Activated T-cell treated with anti-CD3 and anti-CD28 coated beads for 24 hours (primary cell): ENCODE measurements around the gene GPR179.

Experiments
- DNase-seq: peaks from one replicate; pipeline ENCODE4 v3.0.0-alpha.2; 2020; ENCODE audit warnings: low read depth

Gene GPR179, protein sequence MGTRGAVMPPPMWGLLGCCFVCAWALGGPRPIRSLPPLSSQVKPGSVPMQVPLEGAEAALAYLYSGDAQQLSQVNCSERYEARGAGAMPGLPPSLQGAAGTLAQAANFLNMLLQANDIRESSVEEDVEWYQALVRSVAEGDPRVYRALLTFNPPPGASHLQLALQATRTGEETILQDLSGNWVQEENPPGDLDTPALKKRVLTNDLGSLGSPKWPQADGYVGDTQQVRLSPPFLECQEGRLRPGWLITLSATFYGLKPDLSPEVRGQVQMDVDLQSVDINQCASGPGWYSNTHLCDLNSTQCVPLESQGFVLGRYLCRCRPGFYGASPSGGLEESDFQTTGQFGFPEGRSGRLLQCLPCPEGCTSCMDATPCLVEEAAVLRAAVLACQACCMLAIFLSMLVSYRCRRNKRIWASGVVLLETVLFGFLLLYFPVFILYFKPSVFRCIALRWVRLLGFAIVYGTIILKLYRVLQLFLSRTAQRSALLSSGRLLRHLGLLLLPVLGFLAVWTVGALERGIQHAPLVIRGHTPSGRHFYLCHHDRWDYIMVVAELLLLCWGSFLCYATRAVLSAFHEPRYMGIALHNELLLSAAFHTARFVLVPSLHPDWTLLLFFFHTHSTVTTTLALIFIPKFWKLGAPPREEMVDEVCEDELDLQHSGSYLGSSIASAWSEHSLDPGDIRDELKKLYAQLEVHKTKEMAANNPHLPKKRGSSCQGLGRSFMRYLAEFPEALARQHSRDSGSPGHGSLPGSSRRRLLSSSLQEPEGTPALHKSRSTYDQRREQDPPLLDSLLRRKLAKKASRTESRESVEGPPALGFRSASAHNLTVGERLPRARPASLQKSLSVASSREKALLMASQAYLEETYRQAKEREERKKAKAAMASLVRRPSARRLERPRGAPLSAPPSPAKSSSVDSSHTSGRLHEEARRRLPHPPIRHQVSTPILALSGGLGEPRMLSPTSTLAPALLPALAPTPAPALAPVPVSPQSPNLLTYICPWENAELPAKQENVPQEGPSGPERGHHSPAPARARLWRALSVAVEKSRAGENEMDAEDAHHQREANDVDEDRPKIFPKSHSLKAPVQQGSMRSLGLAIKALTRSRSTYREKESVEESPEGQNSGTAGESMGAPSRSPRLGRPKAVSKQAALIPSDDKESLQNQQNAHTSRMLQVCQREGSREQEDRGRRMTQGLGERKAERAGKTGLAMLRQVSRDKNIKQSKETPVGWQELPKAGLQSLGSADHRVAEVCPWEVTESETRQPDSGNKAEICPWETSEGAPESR (N-terminal part only)

DNA sequence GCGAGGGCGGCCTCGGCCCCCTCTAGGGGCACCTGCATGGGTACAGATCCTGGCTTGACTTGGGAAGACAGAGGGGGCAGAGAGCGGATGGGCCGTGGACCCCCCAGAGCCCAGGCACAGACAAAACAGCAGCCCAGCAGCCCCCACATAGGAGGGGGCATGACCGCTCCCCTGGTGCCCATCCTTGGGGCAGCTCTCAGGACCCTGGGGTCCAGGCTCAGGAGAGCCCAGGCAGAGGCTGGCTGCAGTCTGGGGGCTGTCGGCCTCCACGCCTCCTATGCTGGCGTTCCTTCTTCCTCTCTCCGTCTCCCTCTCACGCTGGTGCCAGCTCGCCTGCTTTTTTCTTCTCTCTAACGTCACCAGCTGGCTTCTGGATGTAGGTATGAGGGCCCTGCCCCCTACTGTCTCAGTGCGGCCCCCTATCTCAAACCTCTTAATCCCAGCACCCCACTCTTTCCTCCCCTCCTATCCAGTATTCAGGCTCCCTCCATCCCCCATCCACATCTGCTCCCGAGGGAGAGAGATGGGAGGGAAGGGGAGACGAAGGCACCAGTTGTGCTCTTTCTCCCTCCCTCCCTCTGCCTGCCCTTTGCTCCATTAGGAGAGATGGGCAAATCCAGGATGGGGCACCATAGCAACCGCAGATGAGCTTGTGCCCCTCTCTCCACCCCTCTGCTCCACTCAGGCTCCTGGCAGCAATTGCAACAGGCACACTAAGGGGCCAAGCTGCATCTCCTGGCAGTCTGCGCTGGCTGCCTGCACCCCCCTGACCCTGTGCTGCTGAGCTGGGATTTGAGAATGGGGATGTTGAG, at the start of gene GPR179:
TSS of gene GPR179 (minus strand) at position 349 of the 812 bp plus-strand sequence. CDS start at position 182, 167 bp downstream.
- no peak for DNase-seq

DNA sequence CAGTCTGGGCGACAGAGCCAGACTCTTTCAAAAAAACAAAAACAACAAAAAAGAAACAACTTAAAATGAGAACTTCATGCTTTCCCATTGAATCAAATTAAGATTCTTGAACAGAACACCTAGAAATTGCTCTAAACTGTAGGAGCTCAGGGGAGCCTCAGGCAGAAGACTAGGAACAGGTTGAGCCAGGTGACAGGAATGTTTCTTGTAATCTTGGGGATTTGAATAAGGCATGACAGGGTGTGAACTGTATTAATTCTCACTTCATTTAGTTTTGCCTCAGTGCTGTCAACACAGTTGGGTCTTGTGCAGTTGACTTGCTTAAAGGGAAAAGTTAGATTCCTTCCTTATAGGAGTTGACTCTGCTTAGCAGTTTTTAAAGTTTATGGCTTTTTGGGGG, 35.7 kb upstream of the GPR179 start:
- DNase-seq = no peak

DNA sequence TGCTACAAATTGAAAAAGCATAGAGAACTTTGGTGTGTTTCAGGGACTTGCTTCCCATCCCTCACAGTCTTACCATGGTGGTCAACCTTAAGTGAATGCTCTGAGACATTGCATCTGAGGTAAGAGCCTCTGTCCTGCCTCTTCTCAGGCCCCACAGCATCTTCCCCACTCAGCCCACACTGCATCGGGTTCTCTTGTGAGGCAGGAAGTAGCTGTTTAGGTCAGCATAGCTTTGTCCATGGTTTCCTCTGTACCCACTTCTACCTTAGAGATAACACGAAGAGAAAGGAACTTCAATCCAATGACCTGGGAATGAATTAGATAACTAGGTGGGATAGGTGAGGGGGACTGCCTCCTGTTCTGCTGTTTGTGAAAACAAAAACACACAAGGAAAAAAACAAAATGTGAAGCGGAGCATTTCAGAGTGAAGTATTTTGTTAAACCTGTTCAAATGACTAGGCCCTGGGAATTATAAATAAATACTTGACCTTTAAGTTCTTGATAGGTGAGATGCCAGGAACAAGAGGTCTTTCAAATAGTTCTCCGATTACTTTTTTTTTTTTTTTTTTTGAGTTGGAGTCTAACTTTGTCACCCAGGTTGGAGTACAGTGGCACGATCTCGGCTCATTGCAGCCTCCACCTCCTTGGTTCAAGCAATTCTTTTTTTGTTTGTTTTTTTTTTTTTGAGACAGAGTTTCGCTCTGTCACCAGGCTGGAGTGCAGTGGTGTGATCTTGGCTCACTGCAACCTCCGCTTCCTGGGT, 25.5 kb upstream of the GPR179 start:
- DNase-seq = no peak

DNA sequence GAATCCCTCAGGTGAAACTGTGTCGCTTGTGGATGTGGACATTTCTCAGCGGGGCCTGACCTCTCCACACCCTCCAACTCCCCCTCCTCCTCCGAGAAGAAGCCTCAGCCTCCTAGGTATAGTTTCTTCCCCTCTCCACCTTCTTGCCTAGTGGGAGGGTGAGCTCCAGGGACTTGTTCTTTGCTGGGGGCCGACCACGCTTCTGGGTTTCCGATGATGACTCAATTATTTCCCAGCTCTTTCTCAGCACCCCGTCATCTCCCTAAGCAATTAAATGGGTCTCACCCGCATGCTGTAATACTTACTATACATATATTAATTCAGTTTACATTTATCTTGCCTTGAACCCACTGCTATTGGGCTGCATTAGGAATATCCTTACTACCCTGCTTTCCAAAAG, 21.0 kb upstream of the GPR179 start:
- DNase-seq = no peak

DNA sequence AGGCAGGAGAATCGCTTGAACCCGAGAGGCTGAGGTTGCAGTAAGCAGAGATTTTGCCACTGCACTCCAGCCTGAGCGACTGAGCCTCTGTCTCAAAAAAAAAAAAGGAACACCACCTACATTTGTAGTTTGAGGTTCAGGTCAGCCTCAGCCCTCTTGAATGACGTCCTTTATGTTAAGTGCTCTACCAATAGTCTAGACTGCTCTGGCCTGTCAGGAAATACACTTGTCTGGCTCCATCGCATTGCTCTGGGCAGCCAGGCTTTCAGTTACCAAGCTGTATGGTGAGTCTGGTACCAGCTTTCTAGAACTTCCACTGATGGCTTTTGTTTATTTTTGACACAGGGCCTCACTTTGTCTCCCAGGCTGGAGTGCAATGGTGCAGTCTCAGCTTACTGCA, 19.3 kb upstream of the GPR179 start:
- DNase-seq = no peak

DNA sequence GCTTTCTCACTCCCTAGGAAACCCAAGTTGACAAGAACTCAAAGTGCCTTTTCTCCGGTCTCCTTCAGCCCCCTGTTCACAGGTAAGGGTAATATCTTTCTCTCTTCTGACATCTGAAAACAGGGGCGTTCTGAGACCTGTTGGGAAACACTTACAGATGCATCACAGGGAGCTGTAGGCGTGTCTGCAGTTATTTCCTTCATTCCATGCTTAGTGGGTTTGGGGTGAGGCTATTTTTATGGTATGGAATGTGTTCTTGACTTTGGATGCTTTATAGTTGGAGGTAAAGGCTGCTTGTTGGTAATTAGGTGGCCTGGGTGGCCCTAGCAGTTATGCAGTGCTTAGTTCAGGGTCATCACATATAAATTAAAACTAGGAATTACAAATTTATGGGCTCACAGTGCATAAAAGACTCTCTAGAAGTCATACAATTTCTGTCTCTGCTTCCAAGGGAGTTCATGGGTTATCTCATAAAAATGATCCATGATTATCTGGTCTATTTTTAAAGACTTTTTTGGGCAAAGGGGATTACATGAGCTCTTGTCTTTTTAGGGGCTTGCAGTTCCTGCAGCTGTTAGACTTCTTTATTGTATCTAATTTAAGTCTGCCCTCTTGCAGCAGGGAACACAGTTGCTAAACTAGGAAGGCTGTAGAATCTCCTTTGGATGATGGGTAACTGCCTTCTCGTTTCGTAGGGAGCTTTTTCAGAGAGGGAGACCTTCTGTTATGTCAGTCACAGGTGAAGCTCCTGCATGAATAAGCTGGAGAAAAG, 18.1 kb upstream of the GPR179 start:
- no peak for DNase-seq

DNA sequence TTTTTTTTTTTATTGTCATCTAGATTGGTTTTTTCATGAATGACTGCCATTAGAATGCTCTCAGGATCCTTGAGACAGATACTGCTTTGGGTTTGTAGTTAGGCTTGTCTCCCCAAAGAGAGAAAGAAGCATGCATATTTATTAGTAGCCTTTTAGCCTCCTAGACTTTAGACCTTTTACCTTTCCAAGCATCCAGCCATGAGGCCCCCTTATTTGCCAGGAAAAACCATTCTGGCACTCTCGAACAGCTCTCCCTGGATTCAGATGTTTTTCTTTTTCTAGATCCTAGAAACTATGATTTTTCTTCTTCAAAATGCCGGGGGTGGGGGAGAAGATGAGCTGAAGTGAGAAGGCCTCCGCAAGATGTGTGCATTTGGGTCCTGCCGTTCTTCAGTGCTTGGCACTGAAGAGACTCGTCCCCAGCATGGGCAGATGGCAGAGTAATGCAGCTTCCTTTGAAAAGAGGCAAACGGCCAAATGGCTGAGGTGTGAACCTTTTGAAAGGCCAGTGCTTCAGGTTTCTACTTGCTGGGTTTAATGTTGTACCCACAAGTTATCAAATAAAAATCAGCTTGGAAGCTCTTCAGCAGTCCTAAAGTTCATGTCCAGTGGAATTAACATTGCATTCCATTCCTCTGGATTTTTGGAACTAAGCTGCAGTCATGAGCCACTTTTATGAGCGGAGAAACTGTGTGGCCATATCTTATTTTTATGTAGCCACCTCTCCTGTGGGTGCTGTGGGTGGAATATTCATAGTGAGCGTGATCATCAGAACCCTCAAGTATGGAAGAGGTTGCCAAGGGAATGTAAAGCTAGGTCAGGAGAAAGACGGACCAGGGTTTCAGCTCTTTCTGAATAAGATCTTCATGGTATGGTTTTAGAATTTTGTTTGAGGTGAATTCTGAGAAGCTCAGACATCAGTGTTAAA, 15.1 kb upstream of the GPR179 start:
- DNase-seq = no peak

DNA sequence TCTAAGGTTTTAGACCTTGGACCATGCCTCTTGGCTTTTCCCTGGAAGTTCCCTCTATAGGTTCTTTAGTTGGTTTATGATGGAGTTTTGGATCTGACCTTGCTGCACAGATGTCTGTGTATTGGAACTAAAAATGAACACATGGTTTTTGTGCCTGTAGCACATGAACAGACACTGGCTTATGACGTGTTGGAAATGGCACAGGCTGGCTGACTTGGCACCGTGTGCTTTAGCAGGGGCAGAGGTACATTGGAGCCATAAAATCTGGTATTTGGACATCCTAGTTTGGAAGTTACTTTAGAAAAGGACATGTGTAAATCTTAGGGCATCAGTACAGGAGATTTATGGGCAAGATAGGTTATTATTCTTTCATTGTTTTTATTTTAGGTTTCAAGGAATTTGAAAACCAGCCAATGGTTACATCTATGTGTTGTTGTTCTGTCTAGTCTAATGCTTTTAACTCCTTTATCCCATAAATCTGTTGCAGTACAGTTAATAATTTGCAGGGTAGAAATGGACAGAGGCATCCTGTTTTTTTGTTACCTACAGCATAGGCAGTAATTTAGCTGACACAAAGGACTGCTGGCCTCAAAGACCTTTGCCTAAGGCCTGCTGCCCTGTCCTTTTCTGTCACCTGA, 13.8 kb upstream of the GPR179 start:
- DNase-seq = no peak

DNA sequence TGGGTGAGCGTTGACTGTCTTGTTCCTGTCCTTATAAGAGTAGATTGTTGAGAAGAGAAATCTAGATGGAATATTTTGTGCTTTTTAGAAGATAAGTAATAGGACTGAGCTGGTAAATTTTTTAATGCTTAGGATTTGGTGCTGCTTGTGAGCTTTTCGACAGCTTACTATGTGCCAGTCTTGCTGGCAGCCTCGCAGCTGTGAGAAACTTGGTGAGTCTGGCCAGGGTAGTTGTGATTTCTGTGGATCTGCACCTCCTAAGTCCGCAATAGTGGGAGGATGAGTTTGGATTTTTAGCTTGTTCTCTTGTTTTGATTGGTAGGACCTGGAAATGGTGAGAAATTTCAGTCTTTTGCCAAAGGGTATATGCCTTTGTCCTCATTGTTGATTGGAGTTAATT, 11.5 kb upstream of the GPR179 start:
- no peak for DNase-seq

DNA sequence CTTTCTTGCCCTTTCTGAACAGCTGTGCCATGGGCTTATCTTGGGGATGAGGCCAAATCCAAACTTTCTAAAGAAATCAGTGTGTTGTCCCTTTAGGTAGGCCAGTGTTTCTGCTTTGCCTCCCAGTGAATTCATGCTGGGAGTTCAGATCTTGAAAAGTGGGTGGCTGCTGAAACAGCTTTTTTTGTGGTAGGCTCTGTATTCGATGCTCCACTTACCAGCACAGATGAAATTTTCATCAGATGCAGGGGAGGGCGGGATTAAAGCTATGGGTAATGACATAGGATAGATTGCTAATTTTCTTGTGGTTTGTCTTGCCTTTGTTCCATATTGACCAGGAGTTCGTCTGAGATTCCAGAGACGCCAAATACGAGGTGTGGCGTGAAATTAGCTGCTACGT, 10.7 kb upstream of the GPR179 start:
- DNase-seq = no peak

DNA sequence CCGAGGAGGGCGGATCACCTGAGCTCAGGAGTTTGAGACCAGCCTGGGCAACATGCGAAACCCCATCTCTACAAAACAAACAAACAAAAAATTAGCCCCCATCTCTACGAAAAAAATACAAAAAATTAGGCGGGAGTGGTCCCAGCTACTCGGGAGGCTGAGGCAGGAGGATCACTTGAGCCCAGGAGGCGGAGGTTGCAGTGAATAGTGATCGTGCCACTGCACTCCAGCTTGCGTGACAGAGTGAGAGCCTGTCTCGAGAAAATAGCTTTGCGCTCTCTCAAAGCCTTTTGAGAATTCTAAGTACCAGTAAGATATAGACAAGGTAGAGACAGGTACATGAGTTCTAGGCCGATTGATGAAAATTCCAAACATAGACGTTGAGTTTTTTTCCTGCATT, 9.9 kb upstream of the GPR179 start:
- DNase-seq = no peak

DNA sequence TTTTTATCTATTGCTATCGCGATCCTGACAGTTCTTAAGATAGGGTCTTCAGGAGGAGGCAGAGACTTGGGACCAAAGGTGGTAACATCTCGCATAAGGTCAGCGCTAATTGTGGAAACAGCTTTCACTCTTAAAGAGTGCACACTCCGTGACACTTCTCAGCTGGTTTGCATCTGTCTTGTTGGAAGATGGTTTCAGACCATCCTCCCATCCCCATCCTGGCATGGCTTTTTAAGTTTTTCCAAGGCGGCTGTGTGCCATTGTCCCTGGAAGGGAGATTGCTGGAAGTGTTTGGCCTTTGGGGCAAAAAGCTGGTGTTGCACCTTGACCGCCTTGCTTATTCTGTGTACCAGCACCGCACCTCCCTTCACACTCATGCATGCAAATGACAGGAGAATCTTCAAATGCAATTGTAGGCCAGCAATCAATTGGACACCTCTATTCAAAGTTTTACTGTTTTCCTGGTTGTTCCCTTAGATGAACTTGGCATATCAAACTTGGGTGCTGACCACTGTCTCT, 9.4 kb upstream of the GPR179 start:
- DNase-seq = no peak

DNA sequence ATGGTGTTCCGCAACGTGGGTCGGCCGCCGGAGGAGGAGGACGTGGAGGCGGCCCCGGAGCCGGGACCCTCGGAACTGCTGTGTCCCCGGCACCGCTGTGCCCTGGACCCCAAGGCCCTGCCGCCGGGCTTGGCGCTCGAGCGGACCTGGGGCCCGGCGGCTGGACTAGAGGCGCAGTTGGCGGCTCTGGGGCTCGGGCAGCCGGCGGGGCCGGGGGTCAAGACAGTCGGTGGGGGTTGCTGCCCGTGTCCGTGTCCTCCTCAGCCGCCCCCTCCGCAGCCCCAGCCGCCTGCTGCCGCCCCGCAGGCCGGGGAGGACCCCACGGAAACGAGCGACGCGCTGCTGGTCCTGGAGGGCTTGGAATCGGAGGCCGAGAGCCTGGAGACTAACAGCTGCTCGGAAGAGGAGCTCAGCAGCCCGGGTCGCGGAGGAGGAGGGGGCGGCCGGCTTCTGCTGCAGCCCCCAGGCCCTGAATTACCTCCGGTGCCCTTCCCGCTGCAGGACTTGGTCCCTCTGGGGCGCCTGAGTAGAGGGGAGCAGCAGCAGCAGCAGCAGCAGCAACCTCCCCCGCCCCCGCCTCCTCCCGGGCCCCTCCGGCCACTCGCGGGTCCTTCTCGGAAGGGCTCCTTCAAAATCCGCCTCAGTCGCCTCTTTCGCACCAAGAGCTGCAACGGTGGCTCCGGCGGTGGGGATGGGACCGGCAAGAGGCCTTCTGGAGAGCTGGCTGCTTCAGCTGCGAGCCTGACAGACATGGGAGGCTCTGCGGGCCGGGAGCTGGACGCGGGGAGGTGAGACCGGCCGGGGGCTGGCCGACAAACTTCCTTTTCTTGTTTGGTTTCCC, 8.7 kb upstream of the GPR179 start:
- DNase-seq = peak; percentile 9

DNA sequence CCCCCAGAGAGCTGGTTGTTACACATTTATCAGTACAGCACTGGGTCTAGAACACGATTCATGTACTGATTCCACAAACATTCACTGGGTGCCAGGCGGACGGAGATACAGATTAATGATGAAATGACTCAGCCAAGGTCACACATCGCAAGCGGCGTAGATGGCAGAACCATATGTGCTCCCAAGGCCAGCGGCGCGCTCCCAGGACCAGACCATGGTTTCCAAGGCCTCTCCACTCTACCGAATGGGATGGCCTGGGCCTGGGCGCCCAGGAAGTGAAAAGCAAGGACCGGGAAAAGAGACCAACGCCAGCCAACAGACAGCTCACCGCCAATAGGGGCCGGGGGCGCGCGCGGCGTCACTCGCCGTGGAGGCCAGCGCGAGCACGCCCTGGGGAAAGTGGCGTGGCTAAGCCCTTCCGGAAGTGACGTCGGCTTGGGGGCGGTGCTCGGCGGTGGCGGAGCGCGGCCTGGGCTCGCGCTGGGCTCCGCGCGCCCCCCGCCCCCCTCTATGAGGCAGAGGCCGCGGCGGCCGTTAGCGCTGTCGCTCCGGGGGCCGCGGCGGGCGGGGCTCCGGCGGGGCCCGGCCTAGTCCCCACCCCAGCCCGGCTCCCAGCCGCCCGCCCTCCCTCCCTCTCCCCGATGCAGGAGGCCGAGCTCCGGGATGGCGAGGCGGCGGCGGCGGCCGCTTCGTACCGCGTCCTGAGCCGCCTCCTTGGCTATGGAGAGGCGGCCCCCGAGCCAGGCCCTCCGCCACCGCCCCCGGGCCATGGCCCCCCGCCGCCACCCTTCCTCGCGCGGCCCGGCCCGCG, 7.9 kb upstream of the GPR179 start, which contains the start of gene SOCS7:
TSS of gene SOCS7 (plus strand) at position 433 of the 811 bp plus-strand sequence. CDS start at position 642, 209 bp downstream.
- DNase-seq = peak; percentile 88

DNA sequence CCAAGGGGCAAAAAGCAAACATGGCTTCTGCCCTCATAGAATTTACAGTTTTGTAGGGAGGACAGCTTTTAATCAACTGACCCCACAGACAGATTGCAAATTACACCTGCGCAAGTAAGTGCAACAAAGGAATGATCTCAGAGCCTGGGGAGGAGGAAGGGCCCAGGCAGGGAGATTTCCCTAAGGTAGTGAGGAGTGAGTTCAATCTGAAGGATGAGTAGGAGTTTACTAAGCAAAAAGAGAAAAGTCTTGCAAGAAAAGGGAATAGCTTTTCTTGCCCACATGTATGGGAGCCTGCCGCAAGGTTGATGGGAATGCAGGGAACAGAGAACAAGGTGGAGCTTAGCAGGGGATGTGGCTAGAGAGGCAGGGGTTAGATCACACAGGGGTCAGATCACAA, 6.3 kb upstream of the GPR179 start:
- DNase-seq = no peak

DNA sequence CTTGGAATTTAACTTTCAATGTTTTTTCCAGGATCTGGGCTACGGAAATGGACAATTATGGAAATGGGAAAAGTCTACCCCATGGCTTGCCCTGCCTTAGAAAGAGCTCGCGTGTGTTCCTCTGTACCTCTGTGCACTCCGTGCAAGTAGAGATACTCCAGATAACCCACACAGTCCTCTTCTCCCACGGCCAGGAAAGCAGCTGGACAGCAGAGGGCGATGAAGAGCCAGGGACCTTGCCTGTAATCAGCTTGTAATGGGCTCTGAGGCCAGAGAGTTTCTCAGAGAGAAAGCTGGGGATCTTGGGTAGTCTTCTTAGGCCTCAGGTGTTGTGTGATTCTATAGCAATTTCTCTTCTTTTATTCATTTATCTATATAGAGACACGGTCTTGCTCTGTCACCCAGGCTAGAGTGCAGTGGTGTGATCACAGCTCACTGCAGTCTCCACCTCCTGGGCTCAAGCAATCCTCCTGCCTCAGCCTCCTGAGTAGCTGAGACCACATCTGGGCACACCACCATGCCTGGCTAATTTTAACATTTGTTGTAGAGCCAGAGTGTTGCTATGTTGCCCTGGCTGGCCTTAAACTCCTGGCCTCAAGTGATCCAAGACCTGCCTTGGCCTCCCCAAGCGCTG, 5.5 kb upstream of the GPR179 start:
- peak; percentile 81 for DNase-seq
